HepG2 (cell line): ENCODE results near the gene UBE2I.
A peak's percentile ranks its signal among the peaks of the same experiment; 100 is the strongest.

Source experiments
- ATM ChIP-seq: fragments of 450-650 bp; IDR thresholded peaks from 2 replicates; pipeline ENCODE4 v1.7.1; 2017; ENCODE audit warnings: mild to moderate bottlenecking, borderline replicate concordance
- CBX1 ChIP-seq: IDR thresholded peaks from one replicate; pipeline ENCODE4 v1.6.1; 2016; ENCODE audit warnings: antibody characterized with exemption, low read depth
- POLR2A ChIP-seq, 2 experiments: IDR thresholded peaks; 2 replicates each; pipeline ENCODE4 v1.6.1; 2011; ENCODE audit warnings: low read depth in 2 of 2, low read length in 2 of 2, mild to moderate bottlenecking in 1 of 2, moderate library complexity in 1 of 2; ENCODE audit not compliant: insufficient read depth in 1 of 2
- RAD21 ChIP-seq: fragments of 450-650 bp; formaldehyde crosslinking; IDR thresholded peaks from 2 replicates; pipeline ENCODE4 v1.5.0; 2020; ENCODE audit warnings: mild to moderate bottlenecking
- SIN3A ChIP-seq: IDR thresholded peaks from 2 replicates; pipeline ENCODE4 v1.6.1; 2011; ENCODE audit warnings: low read depth, mild to moderate bottlenecking, control low read depth, low read length, borderline replicate concordance
- TF ChIP-seq, protein P1 (sequence below): sonication (generic); formaldehyde crosslinking; IDR thresholded peaks from 2 replicates; pipeline ENCODE4 v1.5.0; 2020; ENCODE audit warnings: mild to moderate bottlenecking, missing genetic modification reagents, moderate library complexity

DNA sequence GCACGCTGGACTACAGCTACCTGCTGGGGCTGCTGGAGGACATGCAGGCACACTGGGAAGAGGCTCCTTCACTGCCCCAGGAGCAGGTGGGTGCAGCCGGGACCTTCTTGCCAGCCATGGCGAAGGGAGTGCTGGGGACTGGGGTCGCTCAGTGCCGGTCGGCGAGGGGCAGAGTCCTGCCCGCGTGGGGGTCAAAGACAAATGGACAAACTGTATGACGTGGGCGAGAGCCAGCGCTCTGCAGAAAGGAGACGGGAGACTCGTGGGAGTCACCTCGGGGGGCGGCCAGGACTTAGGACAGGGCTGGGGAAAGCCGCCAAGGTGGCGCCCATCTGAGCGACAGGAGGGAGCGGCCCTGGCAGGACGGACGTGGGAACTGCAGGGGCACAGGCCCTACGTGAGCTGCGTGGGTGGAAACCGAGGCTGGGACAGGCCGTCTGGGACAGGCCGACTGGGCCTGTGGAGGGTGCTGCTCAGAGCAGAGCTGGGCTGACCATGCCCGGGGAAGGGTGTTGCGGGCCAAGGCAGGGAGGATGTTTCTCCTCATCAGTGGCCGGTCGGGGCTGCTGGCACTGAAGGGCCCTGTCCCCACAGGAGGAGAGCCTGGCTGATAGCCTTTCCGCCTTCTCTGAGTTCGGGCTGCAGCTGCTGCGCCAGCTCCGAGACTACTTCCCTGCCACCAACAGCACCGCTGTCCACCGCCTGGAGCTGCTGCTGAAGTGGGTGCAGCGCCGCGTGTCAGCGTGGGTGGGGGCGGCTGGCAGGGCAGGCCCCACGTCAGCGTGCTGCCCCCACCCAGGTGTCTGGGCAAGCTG lies 34.2 kb downstream of the UBE2I start:
- TF ChIP-seq POLR2A (IDR thresholded peaks at IDR 0.05; ENCODE audit: insufficient read depth in 1 of 2, low read depth in 2 of 2, low read length in 2 of 2) (peak; percentile 72 to 81), RAD21 (CRISPR knock-in tag) (no peak), SIN3A (no peak), ATM (no peak), CBX1 (no peak)
- TF ChIP-seq, protein P1, sequence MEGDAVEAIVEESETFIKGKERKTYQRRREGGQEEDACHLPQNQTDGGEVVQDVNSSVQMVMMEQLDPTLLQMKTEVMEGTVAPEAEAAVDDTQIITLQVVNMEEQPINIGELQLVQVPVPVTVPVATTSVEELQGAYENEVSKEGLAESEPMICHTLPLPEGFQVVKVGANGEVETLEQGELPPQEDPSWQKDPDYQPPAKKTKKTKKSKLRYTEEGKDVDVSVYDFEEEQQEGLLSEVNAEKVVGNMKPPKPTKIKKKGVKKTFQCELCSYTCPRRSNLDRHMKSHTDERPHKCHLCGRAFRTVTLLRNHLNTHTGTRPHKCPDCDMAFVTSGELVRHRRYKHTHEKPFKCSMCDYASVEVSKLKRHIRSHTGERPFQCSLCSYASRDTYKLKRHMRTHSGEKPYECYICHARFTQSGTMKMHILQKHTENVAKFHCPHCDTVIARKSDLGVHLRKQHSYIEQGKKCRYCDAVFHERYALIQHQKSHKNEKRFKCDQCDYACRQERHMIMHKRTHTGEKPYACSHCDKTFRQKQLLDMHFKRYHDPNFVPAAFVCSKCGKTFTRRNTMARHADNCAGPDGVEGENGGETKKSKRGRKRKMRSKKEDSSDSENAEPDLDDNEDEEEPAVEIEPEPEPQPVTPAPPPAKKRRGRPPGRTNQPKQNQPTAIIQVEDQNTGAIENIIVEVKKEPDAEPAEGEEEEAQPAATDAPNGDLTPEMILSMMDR (CRISPR knock-in tag): 0 out of 2 replicates have a peak, but pooled peaks have one; percentile 3
